ENCODE measurements around the gene TAP1. TPM values are rescaled to one million over a fixed set of nuclear protein-coding genes. Genes with fewer than 3 reads are reported as not detected.

Gene TAP1
- total and polyA plus RNA-seq, 8 donors, result 19.0 to 99.2 (median 21.3) TPM

GRCh38 chr6:32816746-32817204 lies 36.7 kb downstream of the TAP1 start, which contains the start of gene HLA-DOB:
TSS of gene HLA-DOB (minus strand) at chr6:32817002. CDS start at chr6:32816951, 51 bp downstream.
- no peaks in the 10 kb centered on the region for H3K9me3 ChIP-seq
- no peak within 1 kb of the TSS for H3K4me3 ChIP-seq
- intact Hi-C loops (cut with DNase I), result no loop called here
- no peak within 1 kb of the TSS for H3K27ac ChIP-seq
- no peaks in the 10 kb centered on the region for H3K36me3 ChIP-seq
- no peaks in the 10 kb centered on the region for H3K4me1 ChIP-seq
- DNase-seq (no peak), ATAC-seq (peak; percentile 91)
- TF ChIP-seq CTCF (IDR thresholded peaks at IDR 0.05), result no peak
- H3K27me3 ChIP-seq, result no peaks in the 10 kb centered on the region

DNA sequence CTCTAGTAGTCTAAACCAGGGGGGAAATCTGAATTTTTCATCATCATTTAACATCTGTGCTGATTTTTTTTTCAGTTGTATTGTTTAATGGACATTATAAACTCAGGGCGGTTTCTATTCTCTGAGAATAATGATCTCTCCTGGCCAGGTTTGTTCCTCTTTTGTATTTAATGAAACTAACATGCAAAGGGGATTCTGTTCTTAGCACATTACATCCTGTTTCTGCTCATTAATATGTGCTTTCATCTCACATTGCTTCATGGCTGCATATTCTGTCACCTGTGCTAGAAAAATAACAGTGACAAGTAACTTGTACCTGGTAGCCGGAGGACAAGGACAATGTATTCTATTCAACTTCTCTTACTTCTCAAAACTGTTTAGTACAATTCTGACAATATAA lies 37.5 kb downstream of the TAP1 start:
- no peak overlapping the region for H3K27ac ChIP-seq
- intact Hi-C loops (cut with DNase I), result no loop called here
- no peaks in the 10 kb centered on the region for H3K36me3 ChIP-seq
- TF ChIP-seq CTCF (IDR thresholded peaks at IDR 0.05), result no peak
- no peaks in the 10 kb centered on the region for H3K9me3 ChIP-seq
- no peaks in the 10 kb centered on the region for H3K27me3 ChIP-seq
- no peak overlapping the region for H3K4me3 ChIP-seq
- ATAC-seq, result no peak
- no peaks in the 10 kb centered on the region for H3K4me1 ChIP-seq
- no peak for DNase-seq

- H3K27ac ChIP-seq, result no peak overlapping the region
- no peaks in the 10 kb centered on the region for H3K9me3 ChIP-seq
- no peaks in the 10 kb centered on the region for H3K27me3 ChIP-seq
- no peaks in the 10 kb centered on the region for H3K4me1 ChIP-seq
- H3K36me3 ChIP-seq, result no peaks in the 10 kb centered on the region
- DNase-seq, result no peak
- TF ChIP-seq CTCF (IDR thresholded peaks at IDR 0.05), result no peak
- no peak for ATAC-seq
- no peak overlapping the region for H3K4me3 ChIP-seq
- intact Hi-C loops (cut with DNase I), result no loop called here
These were observed 38.4 kb downstream of the TAP1 start for GRCh38 chr6:32815115-32815514.

GRCh38 chr6:32814145-32814544 lies 39.4 kb downstream of the TAP1 start:
- ATAC-seq (no peak), DNase-seq (no peak)
- Histone ChIP-seq H3K27me3 (no peaks in the 10 kb centered on the region), H3K27ac (no peak overlapping the region), H3K4me1 (no peaks in the 10 kb centered on the region), H3K36me3 (no peaks in the 10 kb centered on the region), H3K4me3 (no peak overlapping the region), H3K9me3 (no peaks in the 10 kb centered on the region)
- TF ChIP-seq CTCF (IDR thresholded peaks at IDR 0.05), result no peak
- intact Hi-C loops (cut with DNase I), result no loop called here

- Histone ChIP-seq H3K4me1 (no peaks in the 10 kb centered on the region), H3K4me3 (no peak overlapping the region), H3K36me3 (no peaks in the 10 kb centered on the region), H3K27me3 (no peaks in the 10 kb centered on the region), H3K27ac (no peak overlapping the region), H3K9me3 (no peaks in the 10 kb centered on the region)
- peak in 1 of 4 donors; percentile 33 for DNase-seq
- no peak for ATAC-seq
- intact Hi-C loops (cut with DNase I), result no loop called here
- TF ChIP-seq CTCF (IDR thresholded peaks at IDR 0.05), result no peak
These were observed 44.3 kb downstream of the TAP1 start for GRCh38 chr6:32809171-32809570.

Data from left lung (tissue), 10 donors.